Measurements from ENCODE around the gene MTCH1.

The MTCH1 gene

GRCh38 chr6:36936824-36937223, 49.2 kb downstream of the MTCH1 start:
- no peak overlapping the region for H3K9ac ChIP-seq (ENCODE audit: low read length)
- H3K4me1 ChIP-seq (ENCODE audit: control insufficient read depth, low read depth, low read length), result no peaks in the 10 kb centered on the region
- H3K9me3 ChIP-seq (ENCODE audit: control insufficient read depth, low read depth, low read length), result no peaks in the 10 kb centered on the region
- no peaks in the 10 kb centered on the region for H3K36me3 ChIP-seq (ENCODE audit: control insufficient read depth, low read depth, low read length)
- no peaks in the 10 kb centered on the region for H3K27me3 ChIP-seq (ENCODE audit: control insufficient read depth, insufficient read depth, low read length)
- H3K27ac ChIP-seq (ENCODE audit: low read length), result no peak overlapping the region
- H3K4me3 ChIP-seq (ENCODE audit: low read length), result no peak overlapping the region

GRCh38 chr6:36934901-36935300, 51.1 kb downstream of the MTCH1 start:
- Histone ChIP-seq H3K9ac (ENCODE audit: low read length) (no peak overlapping the region), H3K27ac (ENCODE audit: low read length) (no peak overlapping the region), H3K4me3 (ENCODE audit: low read length) (no peak overlapping the region), H3K36me3 (ENCODE audit: control insufficient read depth, low read depth, low read length) (no peaks in the 10 kb centered on the region), H3K4me1 (ENCODE audit: control insufficient read depth, low read depth, low read length) (no peaks in the 10 kb centered on the region), H3K9me3 (ENCODE audit: control insufficient read depth, low read depth, low read length) (no peaks in the 10 kb centered on the region), H3K27me3 (ENCODE audit: control insufficient read depth, insufficient read depth, low read length) (no peaks in the 10 kb centered on the region)

GRCh38 chr6:36933519-36933918, 52.5 kb downstream of the MTCH1 start:
- H3K27ac ChIP-seq (ENCODE audit: low read length), result no peak overlapping the region
- H3K4me3 ChIP-seq (ENCODE audit: low read length), result no peak overlapping the region
- no peak overlapping the region for H3K9ac ChIP-seq (ENCODE audit: low read length)
- H3K9me3 ChIP-seq (ENCODE audit: control insufficient read depth, low read depth, low read length), result no peaks in the 10 kb centered on the region
- H3K27me3 ChIP-seq (ENCODE audit: control insufficient read depth, insufficient read depth, low read length), result no peaks in the 10 kb centered on the region
- H3K36me3 ChIP-seq (ENCODE audit: control insufficient read depth, low read depth, low read length), result no peaks in the 10 kb centered on the region
- H3K4me1 ChIP-seq (ENCODE audit: control insufficient read depth, low read depth, low read length), result no peaks in the 10 kb centered on the region

- no peak overlapping the region for H3K27ac ChIP-seq (ENCODE audit: low read length)
- H3K36me3 ChIP-seq (ENCODE audit: control insufficient read depth, low read depth, low read length), result no peaks in the 10 kb centered on the region
- no peaks in the 10 kb centered on the region for H3K4me1 ChIP-seq (ENCODE audit: control insufficient read depth, low read depth, low read length)
- H3K4me3 ChIP-seq (ENCODE audit: low read length), result no peak overlapping the region
- H3K9ac ChIP-seq (ENCODE audit: low read length), result no peak overlapping the region
- no peaks in the 10 kb centered on the region for H3K27me3 ChIP-seq (ENCODE audit: control insufficient read depth, insufficient read depth, low read length)
- H3K9me3 ChIP-seq (ENCODE audit: control insufficient read depth, low read depth, low read length), result no peaks in the 10 kb centered on the region
These were observed 52.9 kb downstream of the MTCH1 start for GRCh38 chr6:36933102-36933501.

- Histone ChIP-seq H3K36me3 (ENCODE audit: control insufficient read depth, low read depth, low read length) (no peaks in the 10 kb centered on the region), H3K27ac (ENCODE audit: low read length) (no peak overlapping the region), H3K4me3 (ENCODE audit: low read length) (no peak overlapping the region), H3K9me3 (ENCODE audit: control insufficient read depth, low read depth, low read length) (no peaks in the 10 kb centered on the region), H3K9ac (ENCODE audit: low read length) (no peak overlapping the region), H3K27me3 (ENCODE audit: control insufficient read depth, insufficient read depth, low read length) (no peaks in the 10 kb centered on the region), H3K4me1 (ENCODE audit: control insufficient read depth, low read depth, low read length) (no peaks in the 10 kb centered on the region)
These were observed 55.5 kb downstream of the MTCH1 start for GRCh38 chr6:36930483-36930882.

GRCh38 chr6:36929607-36930006, 56.4 kb downstream of the MTCH1 start:
- H3K4me3 ChIP-seq (ENCODE audit: low read length), result no peak overlapping the region
- H3K9ac ChIP-seq (ENCODE audit: low read length), result no peak overlapping the region
- no peak overlapping the region for H3K27ac ChIP-seq (ENCODE audit: low read length)
- H3K4me1 ChIP-seq (ENCODE audit: control insufficient read depth, low read depth, low read length), result no peaks in the 10 kb centered on the region
- no peaks in the 10 kb centered on the region for H3K27me3 ChIP-seq (ENCODE audit: control insufficient read depth, insufficient read depth, low read length)
- no peaks in the 10 kb centered on the region for H3K36me3 ChIP-seq (ENCODE audit: control insufficient read depth, low read depth, low read length)
- no peaks in the 10 kb centered on the region for H3K9me3 ChIP-seq (ENCODE audit: control insufficient read depth, low read depth, low read length)

GRCh38 chr6:36929152-36929551, 56.8 kb downstream of the MTCH1 start:
- H3K4me3 ChIP-seq (ENCODE audit: low read length), result no peak overlapping the region
- no peaks in the 10 kb centered on the region for H3K9me3 ChIP-seq (ENCODE audit: control insufficient read depth, low read depth, low read length)
- H3K36me3 ChIP-seq (ENCODE audit: control insufficient read depth, low read depth, low read length), result no peaks in the 10 kb centered on the region
- no peaks in the 10 kb centered on the region for H3K4me1 ChIP-seq (ENCODE audit: control insufficient read depth, low read depth, low read length)
- H3K9ac ChIP-seq (ENCODE audit: low read length), result no peak overlapping the region
- H3K27ac ChIP-seq (ENCODE audit: low read length), result no peak overlapping the region
- H3K27me3 ChIP-seq (ENCODE audit: control insufficient read depth, insufficient read depth, low read length), result no peaks in the 10 kb centered on the region

- H3K4me3 ChIP-seq (ENCODE audit: low read length), result no peak overlapping the region
- no peak overlapping the region for H3K9ac ChIP-seq (ENCODE audit: low read length)
- no peak overlapping the region for H3K27ac ChIP-seq (ENCODE audit: low read length)
- no peaks in the 10 kb centered on the region for H3K27me3 ChIP-seq (ENCODE audit: control insufficient read depth, insufficient read depth, low read length)
- no peaks in the 10 kb centered on the region for H3K4me1 ChIP-seq (ENCODE audit: control insufficient read depth, low read depth, low read length)
- H3K9me3 ChIP-seq (ENCODE audit: control insufficient read depth, low read depth, low read length), result no peaks in the 10 kb centered on the region
- no peaks in the 10 kb centered on the region for H3K36me3 ChIP-seq (ENCODE audit: control insufficient read depth, low read depth, low read length)
These were observed 57.5 kb downstream of the MTCH1 start for GRCh38 chr6:36928547-36928918.

GRCh38 chr6:36927691-36928546, 58.1 kb downstream of the MTCH1 start:
- H3K27me3 ChIP-seq (ENCODE audit: control insufficient read depth, insufficient read depth, low read length), result no peaks in the 10 kb centered on the region
- H3K9me3 ChIP-seq (ENCODE audit: control insufficient read depth, low read depth, low read length), result no peaks in the 10 kb centered on the region
- no peaks in the 10 kb centered on the region for H3K4me1 ChIP-seq (ENCODE audit: control insufficient read depth, low read depth, low read length)
- H3K9ac ChIP-seq (ENCODE audit: low read length), result no peak overlapping the region
- H3K36me3 ChIP-seq (ENCODE audit: control insufficient read depth, low read depth, low read length), result no peaks in the 10 kb centered on the region
- H3K27ac ChIP-seq (ENCODE audit: low read length), result no peak overlapping the region
- H3K4me3 ChIP-seq (ENCODE audit: low read length), result no peak overlapping the region

- H3K4me3 ChIP-seq (ENCODE audit: low read length), result no peak overlapping the region
- no peaks in the 10 kb centered on the region for H3K9me3 ChIP-seq (ENCODE audit: control insufficient read depth, low read depth, low read length)
- no peaks in the 10 kb centered on the region for H3K4me1 ChIP-seq (ENCODE audit: control insufficient read depth, low read depth, low read length)
- H3K9ac ChIP-seq (ENCODE audit: low read length), result no peak overlapping the region
- no peaks in the 10 kb centered on the region for H3K36me3 ChIP-seq (ENCODE audit: control insufficient read depth, low read depth, low read length)
- H3K27me3 ChIP-seq (ENCODE audit: control insufficient read depth, insufficient read depth, low read length), result no peaks in the 10 kb centered on the region
- H3K27ac ChIP-seq (ENCODE audit: low read length), result no peak overlapping the region
These were observed 59.1 kb downstream of the MTCH1 start for GRCh38 chr6:36926708-36927513.

GRCh38 chr6:36925809-36926208, 60.2 kb downstream of the MTCH1 start:
- Histone ChIP-seq H3K9me3 (ENCODE audit: control insufficient read depth, low read depth, low read length) (no peaks in the 10 kb centered on the region), H3K27ac (ENCODE audit: low read length) (no peak overlapping the region), H3K9ac (ENCODE audit: low read length) (no peak overlapping the region), H3K36me3 (ENCODE audit: control insufficient read depth, low read depth, low read length) (no peaks in the 10 kb centered on the region), H3K27me3 (ENCODE audit: control insufficient read depth, insufficient read depth, low read length) (no peaks in the 10 kb centered on the region), H3K4me3 (ENCODE audit: low read length) (no peak overlapping the region), H3K4me1 (ENCODE audit: control insufficient read depth, low read depth, low read length) (no peaks in the 10 kb centered on the region)

All from iPS-18a (cell line).